Activated CD8-positive, alpha-beta memory T cell treated with anti-CD3 and anti-CD28 coated beads for 48 hours (primary cell): ENCODE data around the gene CPXM2.

Source experiments
- DNase-seq, 3 experiments: peaks; one replicate each; pipeline ENCODE4 v3.0.0-alpha.2; 2020; ENCODE audit warnings: low read depth in 2 of 3, low spot score in 2 of 3

The CPXM2 gene

DNA sequence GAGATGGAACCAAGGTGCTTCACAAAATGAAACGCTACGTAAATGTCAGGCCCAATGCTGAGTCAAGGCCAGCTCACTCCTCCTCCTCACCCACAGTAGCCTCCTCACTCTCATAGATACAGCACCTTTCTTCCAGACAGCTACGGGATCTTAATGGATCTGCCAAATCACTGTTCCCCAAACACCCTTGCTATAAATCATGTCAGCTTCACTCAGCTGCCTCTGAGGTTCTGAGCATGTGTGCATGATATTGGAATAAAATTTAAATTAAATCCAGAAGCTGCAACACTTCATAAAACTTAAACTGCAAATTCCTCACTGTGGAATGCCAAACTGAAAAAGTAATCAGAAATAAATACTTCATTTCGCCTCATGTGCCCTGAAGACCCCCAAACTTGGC lies 14.7 kb upstream of the CPXM2 start:
- DNase-seq = no peak

DNA sequence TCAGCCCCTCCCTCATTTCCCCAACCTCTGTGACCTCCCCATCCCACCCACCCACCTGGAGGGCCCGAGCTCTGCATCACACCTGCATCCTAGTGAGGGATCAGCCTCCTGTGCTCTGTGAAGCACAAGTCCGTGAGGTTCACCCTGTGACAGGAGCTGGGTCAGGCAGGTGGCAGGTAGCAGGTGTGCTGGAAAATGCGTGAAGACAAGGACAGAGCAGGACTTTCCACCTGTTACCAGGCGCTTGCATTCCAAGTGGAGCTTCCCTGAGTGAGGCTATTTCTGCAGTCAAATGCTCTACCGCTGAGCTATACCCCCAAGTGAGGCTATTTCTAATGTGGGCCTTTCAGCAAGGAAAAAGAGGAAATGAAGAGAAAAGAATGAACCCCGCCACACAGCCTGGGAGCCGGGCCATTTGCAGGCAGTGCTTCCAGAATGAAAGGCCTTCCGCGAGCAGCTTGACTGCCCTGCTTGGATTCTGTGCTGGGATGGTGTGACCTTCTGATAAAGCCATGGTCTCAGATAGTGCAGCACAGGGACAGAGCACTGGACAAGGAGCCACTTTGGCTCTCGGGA lies 13.3 kb upstream of the CPXM2 start:
- no peak for DNase-seq

DNA sequence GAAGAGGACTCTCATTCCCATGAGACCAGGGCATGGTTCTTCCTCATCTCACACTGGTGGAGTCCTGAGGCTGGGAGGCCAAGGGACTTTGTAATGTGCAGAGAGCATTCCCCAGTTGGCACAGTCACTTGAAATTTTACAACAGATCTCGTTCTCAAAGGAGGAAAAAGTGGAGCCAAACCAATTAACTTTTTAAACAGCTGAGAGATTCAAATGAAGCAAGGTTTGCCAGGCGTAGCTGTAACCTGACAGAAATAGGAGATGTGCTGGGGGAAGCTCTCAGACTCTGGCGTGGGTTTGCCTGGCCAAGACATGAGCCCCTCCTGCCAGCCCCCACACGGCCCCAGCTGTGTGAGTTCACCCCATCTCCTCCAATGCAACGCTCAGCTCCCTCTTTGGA lies 12.0 kb upstream of the CPXM2 start:
- no peak for DNase-seq

DNA sequence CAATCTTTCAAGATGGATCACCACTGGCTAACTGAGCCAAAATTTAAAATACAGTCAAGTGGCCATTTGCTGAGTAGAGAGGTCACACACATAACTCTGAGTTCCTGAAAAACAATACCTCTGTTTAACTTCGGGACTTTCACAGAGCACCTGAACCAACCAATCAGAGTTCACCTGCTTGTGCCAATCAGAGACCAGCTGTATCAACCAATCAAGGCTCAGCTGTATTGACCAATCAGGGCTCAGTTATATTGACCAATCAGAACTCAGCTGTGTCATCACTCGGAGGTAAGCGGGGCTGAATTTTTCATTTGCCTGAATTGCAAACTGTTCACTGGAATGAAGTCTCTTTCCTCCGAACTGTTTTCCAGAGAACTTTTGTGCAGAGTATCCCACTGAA lies 10.0 kb upstream of the CPXM2 start:
- no peak for DNase-seq

DNA sequence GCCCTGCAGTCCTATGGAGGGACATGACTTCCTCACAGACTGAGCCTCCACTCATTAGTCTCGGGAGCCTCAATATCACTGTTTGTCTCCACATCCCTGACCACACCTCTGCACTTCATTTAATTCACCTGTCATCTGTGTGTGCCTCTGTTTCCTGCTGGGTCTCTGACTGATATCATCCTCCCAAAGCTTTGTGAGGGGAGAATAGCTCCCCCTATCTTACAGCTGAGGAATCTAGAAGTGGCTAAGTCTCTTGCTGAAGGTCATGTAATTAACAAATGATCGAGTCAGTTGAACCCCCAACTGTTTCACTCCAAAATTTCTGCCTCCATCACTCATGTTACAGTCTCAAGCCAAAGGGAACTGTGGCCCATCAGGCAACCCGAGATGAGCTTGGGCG lies 5.5 kb upstream of the CPXM2 start:
- DNase-seq = no peak

DNA sequence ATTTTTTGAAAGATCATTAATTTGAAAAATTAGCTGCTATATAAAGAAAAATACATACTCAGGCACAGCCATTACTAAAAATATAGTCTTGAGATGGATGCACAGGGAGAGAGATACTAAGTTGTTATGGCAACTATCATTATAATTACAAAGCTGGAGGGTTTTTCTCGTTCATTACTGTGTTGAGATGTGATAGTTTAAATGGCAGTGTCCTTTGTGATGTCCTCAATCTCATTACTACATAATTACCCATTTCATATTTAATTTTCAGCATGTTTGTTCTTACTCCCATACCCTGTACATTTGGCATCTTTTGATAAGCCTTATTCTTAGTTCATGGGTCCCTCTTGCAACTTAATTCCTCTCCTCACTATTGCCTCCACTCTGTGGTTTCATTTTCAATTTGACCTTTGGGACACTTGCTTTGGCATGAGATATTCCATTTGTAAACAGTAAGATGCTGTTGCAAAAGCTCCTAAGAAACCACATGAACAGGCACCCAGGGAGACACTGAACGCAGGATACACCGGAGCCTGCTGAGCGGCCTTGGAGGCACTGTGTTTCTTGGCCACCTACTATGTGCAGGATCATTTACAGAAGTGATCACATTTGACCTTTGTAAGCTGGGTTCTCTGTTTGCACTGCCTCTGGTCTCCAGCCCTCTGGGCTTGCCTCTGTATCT lies 4.8 kb upstream of the CPXM2 start:
- no peak for DNase-seq

DNA sequence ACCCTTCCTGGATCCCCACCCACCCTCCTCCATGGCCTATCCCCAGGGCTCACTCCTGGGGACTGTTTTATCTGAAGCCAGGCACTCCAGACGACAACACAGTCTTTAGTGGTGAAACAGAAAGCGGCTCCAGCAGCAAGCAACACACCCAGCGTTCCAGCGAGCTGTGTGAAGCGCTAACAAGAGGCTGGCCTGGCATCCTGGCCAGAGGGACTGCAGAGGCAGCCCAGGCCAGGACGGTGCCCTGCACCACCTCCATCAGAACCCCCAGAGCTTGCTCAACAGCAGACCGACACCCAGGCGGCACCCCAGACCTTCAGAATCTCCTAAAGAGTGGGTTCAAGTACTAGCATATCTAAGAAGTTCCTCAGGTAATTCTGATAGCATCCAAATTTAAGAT lies 2.0 kb upstream of the CPXM2 start:
- no peak for DNase-seq

DNA sequence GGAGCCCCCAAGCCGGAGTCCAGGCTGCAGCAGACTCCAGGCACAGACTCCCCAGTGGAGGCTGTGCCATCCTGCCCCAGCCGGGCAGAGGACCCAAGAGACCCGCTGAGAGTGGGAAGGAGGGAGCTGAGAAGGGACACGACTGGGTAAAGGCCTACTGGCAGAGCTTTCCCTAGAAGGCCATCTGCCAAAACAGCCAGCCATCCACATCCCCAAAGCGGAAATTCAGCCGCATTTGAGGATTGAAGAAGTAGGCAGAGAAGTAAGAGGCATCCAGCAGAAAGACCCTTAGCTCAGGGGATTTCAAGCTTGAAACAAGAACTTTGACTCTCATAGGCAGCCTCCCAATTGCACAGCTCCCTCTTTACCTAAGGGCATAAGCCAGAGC lies 857 bp downstream of the CPXM2 start:
- no peak for DNase-seq

DNA sequence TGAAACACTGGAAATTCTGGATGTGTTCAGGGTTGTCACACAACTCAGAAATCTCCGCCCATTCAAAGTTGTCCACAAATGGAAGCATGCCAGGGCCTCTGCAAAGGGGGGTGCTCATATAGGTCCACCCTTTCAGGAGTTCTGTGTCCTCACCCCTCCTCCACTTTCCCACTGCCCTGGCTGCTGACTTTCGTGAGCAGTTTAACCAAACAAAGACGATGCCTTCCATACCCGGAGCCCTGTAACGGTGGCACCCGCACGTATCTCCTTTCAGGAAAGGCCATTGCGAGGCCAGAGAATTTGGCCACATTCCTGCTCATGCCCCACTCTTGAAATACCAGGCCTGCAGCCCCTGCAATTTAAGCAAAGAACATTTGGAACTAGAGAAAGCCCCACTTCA lies 1.4 kb downstream of the CPXM2 start:
- DNase-seq = no peak

DNA sequence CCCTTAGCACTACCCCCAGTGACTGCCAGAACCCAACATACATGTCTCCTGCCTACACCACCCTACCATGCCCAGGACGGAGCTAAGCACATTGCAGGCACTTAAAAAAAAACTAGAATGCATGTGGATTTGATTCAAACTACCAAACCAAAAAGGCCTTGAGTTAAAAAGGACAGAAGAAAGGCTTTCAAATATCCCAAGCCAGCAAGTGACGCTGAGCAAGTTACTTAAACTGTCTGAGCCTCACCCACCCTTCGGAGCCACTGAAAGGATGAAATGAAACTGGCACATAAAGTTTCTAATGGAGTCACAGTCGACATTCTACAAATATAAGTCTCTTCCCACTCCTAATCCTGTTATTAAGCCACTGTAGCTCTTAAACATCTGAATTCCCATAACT lies 1.8 kb downstream of the CPXM2 start:
- DNase-seq = no peak

DNA sequence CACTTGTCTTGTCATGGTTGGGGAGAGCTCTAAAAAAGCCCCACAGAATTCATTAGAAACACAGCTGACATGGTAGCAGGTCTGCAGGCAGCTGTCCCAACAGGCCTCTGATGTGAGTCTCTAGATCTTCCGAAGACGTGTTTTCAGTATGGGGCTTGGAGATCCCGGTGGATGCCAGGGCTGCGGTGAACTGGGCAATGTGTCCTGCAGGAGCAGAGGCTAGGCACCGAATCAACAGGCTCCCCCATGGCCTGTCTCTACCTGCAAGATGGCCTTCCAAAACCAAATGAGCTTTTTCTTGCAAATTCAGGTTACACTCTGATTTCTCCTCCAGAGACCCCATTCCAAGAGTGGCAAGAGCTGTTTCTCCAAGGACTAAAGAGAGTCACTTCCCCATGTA lies 2.9 kb downstream of the CPXM2 start:
- no peak for DNase-seq

DNA sequence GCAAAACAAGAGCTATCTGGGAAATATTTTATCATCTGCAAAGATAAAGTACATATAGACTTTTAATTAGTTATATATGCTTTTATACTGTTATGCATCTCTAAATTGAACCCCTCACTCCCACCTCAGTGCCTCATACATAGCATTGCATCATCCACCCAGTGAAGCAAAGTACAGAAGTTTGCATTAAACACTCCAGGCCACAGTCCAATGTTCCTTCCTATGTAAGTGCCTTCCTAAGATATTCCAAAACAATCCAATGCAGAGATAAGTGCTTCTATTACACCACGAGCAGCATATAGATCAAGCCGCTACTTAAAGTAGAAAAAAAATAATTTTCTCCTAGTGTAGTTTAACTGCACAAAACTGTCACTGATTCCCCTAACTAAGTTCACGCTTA lies 3.4 kb downstream of the CPXM2 start:
- no peak for DNase-seq

DNA sequence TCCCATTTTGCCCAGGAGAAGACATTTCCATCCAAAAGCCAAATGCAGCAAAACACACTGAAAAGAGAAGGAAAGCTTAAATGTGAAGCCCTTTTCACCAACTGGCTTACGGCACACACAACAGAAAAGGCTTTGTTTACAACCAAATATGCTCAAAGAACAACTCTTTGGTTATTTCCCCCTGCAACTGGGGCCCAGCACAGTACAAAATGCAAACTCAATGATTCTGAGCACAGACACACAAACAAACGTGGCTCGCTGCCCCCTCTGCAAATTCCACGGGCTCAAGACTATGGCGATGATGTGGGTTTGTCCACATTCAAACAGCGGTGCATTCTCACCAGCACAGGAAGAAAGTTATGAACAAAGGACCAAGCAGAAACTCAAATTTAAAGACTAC lies 5.3 kb downstream of the CPXM2 start:
- no peak for DNase-seq

DNA sequence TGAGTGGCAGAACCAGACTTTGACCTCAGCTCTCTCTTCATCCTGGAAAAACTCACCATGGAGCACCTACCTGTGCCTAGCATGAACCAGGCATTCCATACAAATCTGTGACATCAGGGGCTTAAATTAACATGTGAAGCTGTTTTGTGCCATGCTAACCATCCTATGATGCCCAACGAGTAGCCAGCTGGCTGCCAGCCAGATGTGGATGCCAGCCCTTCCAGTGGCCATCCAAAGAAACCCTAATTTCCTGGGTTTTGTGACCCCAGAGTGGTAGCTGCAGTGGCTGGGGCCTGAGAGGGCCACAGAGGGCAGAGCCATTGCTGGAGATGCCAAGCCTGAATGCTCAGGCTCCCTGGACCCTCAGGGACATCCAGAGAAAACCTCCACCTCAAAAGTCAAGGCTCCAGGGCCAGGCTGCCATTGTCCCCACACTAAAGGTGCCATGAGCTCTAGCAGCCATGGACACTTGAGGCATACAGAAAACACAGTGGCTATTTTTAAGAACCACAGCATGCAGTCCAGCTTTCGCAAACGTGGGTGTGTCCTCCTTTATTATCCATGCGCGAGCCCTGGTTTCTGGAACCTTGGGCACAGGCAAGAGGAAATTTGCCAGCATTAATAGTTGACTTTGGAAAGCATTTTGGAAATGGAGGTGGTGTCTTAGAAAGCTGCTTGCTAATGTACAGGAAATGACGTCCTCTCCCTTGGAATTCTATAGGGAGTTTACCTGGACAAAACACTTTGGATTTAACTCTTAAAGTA lies 6.0 kb downstream of the CPXM2 start:
- no peak for DNase-seq

DNA sequence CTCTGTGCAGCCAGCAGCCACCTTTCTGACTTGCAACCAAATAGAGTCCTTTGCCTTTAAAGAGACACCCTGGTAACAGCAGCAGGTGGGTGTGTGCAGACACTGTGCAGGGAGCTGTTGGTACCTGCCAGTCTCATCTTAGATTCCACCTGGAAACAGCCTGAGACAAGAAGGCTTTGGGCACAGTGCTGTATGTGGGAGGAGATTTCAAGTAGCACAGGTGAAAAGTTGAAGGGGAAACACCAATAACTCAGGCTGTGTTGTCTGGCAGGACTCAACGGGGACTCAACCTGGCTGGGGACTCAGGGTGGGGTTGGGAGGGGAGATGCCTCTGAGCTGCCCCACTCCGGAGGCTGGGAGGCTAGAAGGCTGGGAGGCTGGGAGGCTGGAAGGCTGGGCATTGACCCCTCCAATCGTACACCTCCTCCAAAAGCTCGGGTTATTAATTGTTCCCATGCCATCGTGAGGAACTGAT lies 6.7 kb downstream of the CPXM2 start:
- DNase-seq = no peak

DNA sequence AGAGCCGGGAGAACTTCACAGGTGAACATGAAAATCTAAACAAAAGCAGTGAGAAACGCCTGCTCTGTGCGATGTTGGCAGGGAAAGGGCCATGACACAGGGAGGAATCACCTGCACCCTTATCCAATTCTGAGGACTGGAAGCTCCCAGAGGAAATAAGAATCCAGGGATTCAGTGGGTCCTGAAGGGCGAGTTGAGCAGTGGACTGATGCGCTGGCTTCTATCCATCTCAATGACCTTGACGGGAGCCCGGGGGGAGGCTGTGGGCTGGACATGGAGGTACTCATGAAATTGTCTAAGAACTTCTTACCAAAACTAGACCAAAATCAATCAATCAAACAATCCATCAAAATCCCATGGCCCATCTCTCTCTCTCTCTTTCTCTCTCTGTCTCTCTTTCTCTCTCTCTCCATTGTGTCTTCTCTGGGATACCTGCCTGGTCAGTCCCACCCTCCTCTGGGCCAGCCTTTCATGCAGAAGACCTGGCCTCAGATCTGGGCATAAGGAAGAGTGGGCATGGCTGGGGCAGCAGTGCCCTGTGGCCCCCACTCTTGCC lies 7.2 kb downstream of the CPXM2 start:
- DNase-seq = no peak

DNA sequence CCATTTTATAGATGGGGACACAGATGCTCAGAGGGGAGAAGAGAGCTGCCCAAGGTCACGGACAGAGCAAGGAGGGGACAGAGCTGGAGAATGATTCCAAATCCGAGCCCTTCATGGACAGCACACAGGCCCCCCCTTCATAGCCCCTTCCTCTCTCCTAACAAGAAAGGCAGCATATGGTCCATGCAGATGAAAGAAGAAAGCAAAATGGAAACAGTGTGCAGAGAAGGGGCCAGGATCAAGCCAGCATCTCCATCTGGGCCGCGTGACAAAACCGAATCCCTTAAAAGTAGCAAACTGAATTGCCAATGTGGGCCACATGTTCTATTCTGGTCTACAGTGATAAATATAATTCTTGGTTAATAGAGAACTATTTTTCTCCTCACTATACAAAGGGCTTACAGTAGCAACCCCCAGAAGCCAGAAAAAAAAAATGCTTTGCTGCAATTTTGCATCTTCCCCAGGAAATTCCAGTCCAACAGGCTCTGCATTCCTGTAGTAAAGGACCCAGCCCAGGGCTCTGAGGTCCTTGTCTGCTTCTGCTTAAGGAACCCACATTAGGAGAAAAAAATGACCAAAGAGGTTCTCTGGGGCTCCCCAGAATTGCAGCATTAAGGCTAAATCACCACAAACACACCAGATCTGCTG lies 7.8 kb downstream of the CPXM2 start:
- DNase-seq = no peak

DNA sequence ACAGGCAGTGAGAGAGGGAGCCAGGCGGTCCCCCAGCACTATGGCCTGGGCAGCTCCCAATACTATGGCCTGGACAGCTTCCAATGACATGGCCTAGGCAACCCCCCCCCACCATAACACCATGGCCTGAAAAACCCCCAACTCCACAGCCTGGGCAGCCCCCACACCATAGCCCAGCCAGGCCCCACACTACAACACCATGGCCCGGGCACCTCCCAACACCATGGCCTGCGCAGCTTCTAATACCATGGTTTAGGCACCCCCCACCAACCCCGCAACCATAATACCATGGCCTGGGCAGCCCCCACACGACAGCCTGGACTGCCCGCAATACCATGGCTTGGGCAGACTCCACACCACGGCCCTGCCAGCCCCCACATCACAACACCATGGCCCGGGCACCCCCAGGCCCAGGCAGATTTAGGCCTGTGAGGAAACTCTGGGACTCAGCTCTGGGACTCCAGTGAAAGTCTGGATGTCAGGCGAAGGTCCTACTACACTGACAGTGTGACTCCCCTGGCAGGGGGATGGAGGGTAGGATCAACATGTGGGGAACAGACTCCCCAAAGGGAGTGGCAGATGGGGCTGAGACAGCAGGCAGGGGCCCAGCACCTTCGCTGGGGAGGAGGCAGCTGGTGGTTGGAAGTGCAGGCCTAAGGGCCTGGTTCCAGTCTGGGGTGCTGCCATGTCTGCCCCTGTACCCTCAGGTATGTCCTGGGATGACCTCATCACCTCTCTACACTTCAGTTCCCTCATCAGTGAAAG lies 8.7 kb downstream of the CPXM2 start:
- DNase-seq = no peak

DNA sequence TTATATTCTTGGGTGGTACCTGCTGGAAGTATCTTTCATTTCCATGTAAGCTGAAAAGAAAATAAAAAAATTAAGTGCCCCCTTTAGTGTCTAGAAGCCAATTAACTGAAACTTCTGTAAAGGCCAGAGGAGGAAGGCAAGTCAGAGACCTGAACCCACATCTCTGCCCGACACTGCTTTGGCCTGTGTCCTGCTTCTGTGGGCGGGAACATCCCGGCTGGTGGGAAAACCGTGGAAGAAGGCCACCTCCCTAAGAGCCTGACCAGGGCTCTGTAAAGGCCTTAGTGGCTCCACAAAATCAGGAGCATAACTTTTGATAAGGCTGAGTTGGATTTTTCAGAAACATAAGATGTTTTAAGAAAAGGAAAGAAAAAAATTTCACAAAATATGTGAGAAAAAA lies 9.4 kb downstream of the CPXM2 start:
- no peak for DNase-seq

DNA sequence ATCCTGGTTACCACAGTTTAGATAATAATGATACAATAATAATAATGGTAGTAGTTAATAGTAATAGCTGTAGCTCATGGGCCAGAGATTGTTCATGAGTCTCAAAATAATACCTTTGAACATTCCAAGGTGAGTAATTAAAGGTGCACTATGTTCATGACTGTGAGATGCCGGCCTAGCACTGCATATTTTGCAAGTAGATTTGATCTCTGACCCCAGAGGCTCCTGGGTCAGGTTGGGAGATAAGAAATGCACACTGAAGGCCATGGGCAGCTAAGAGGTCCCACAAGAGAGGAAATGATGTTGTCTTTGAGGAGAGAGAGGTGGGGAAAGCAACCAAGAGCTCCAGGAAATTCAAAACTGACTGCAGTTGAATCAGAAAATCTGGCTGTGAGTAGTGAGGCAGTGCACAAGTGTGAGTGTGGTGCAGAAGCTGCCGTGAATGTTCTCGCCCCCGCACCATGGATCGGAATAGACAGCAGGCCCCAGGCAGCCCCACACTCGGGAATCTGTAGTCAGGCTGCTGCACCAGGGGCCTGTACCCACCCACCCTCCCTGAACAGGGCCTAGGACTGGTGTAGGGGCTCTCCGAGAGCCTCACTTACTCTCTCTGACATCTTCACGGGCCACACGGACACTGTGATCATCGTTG lies 11.9 kb downstream of the CPXM2 start:
- no peak for DNase-seq
